ENCODE results near the gene BID. TPM values are rescaled to one million over a fixed set of nuclear protein-coding genes. Genes with fewer than 3 reads are reported as not detected.
"Not testable (repeated sequence)": the region's sequence is repeated elsewhere in the genome, so short reads cannot be mapped to it uniquely, and the experiment has no call there.

The BID gene
- total RNA-seq, 1 donor from 2014 or later = 77.3 TPM

GRCh38 chr22:17707526-17707925 lies 66.7 kb downstream of the BID start:
- DNase-seq (ENCODE audit: extremely low read depth, low read depth, low spot score) = peak; percentile 31

GRCh38 chr22:17706947-17707346 lies 67.3 kb downstream of the BID start:
- DNase-seq (ENCODE audit: extremely low read depth, low read depth, low spot score) = no peak

- peak; percentile 71 for DNase-seq (ENCODE audit: extremely low read depth, low read depth, low spot score)
Observed at GRCh38 chr22:17705951-17706900, 68.0 kb downstream of the BID start.

GRCh38 chr22:17705546-17705945 lies 68.7 kb downstream of the BID start:
- DNase-seq (ENCODE audit: extremely low read depth, low read depth, low spot score) = no peak

GRCh38 chr22:17703811-17704210 lies 70.5 kb downstream of the BID start:
- DNase-seq (ENCODE audit: extremely low read depth, low read depth, low spot score) = no peak

- DNase-seq (ENCODE audit: extremely low read depth, low read depth, low spot score) = no peak
Observed at GRCh38 chr22:17700778-17701177, 73.5 kb downstream of the BID start.

- no peak for DNase-seq (ENCODE audit: extremely low read depth, low read depth, low spot score)
Observed at GRCh38 chr22:17699696-17700340, 74.5 kb downstream of the BID start.

GRCh38 chr22:17698948-17699347 lies 75.3 kb downstream of the BID start:
- no peak for DNase-seq (ENCODE audit: extremely low read depth, low read depth, low spot score)

- DNase-seq (ENCODE audit: extremely low read depth, low read depth, low spot score) = not testable (repeated sequence)
Observed at GRCh38 chr22:17698276-17698675, 76.0 kb downstream of the BID start.

GRCh38 chr22:17697196-17697595 lies 77.1 kb downstream of the BID start:
- not testable (repeated sequence) for DNase-seq (ENCODE audit: extremely low read depth, low read depth, low spot score)

- DNase-seq (ENCODE audit: extremely low read depth, low read depth, low spot score) = no peak
Observed at GRCh38 chr22:17695986-17696385, 78.3 kb downstream of the BID start.

GRCh38 chr22:17694752-17695151 lies 79.5 kb downstream of the BID start:
- no peak for DNase-seq (ENCODE audit: extremely low read depth, low read depth, low spot score)

GRCh38 chr22:17694193-17694592 lies 80.1 kb downstream of the BID start:
- no peak for DNase-seq (ENCODE audit: extremely low read depth, low read depth, low spot score)

GRCh38 chr22:17692841-17693240 lies 81.4 kb downstream of the BID start:
- no peak for DNase-seq (ENCODE audit: extremely low read depth, low read depth, low spot score)

GRCh38 chr22:17684245-17684644 lies 90.0 kb downstream of the BID start:
- DNase-seq (ENCODE audit: extremely low read depth, low read depth, low spot score) = no peak

Other genes starting within 250 kb of the BID start
- not detected in 2 replicates for gene SLC25A18, start 211.0 kb downstream of the BID start, total RNA-seq
- gene ATP6V1E1, start 145.7 kb downstream of the BID start, total RNA-seq = 163 and 195 TPM in 2 replicates
- gene BCL2L13, start 135.7 kb downstream of the BID start, total RNA-seq = 49.2 and 59.7 TPM in 2 replicates